LoVo (cell line): Measurements from ENCODE around the gene IL12A.

Experiments used
- DNase-seq: peaks from one replicate; pipeline ENCODE4 v3.0.0-alpha.2; 2016; ENCODE audit warnings: low spot score

Gene IL12A

GRCh38 chr3:160027541-160028195 is 39.0 kb downstream of the IL12A start:
- DNase-seq, result no peak

GRCh38 chr3:160035757-160036156 is 47.1 kb downstream of the IL12A start:
- DNase-seq, result no peak

- no peak for DNase-seq
Measured at GRCh38 chr3:160038862-160039562, 50.4 kb downstream of the IL12A start.

- DNase-seq, result no peak
Measured at GRCh38 chr3:160040181-160040580, 51.5 kb downstream of the IL12A start.

- no peak for DNase-seq
Measured at GRCh38 chr3:160041465-160041864, 52.8 kb downstream of the IL12A start.

- no peak for DNase-seq
Measured at GRCh38 chr3:160044121-160044520, 55.5 kb downstream of the IL12A start.
